ENCODE measurements around the gene CFAP54. TPM values are rescaled to one million over a fixed set of nuclear protein-coding genes. Genes with fewer than 3 reads are reported as not detected.

The CFAP54 gene
- polyA plus RNA-seq, 1 donor from 2014 or later, result 1.1 TPM

DNA sequence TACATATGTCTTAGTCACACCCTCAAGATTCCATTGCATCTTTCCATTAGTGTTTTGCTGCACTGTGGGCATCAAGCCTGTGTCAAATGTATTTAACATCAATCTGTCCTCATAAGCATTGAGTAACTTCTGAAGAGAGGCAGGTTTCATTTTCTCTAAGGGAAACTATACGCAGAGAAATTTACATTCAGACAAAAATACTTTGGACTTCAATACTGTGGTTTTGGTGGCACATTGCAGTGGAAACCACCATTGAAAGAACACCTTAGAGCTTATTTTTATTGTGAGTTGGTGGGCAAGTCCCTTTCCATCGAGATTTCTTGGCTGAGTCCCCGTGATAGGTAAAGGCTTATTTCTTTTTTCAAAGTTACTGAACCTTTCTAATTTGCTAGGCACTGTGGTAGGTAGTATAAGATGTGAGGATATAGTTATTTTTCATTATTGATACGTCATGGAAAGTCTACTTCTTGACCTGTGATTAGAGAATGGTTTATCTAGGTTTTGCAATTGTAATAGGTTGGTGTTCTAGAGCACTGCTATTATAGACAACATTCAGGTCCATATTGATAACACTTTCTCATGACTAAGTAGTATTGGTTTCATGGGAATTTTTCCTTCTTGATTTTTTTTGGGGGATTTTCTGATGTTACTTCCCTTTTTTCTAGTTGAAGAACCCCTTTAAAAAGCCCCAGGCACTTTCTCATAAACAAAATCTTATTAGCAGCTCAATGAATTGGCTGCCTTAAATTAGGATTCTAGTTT is 81.9 kb downstream of the CFAP54 start:
- Histone ChIP-seq H3K36me3 (ENCODE audit: insufficient read depth, low read length) (no peaks in the 10 kb centered on the region), H3K27me3 (ENCODE audit: insufficient read depth, low read depth, low read length) (no peaks in the 10 kb centered on the region), H3K9me2 (ENCODE audit: insufficient read depth, low read length) (no peaks in the 10 kb centered on the region), H3K79me2 (replicated peaks; ENCODE audit: insufficient read depth, low read length) (no peaks in the 10 kb centered on the region), H3K9ac (ENCODE audit: low read length) (no peak overlapping the region), H3F3A (ENCODE audit: insufficient read depth, low read length, poor library complexity, severe bottlenecking) (no peaks in the 10 kb centered on the region), H3K4me3 (ENCODE audit: low read length) (no peak overlapping the region), H3K27ac (ENCODE audit: low read length) (no peak overlapping the region), H4K20me1 (ENCODE audit: insufficient read depth) (no peaks in the 10 kb centered on the region), H3K9me3 (ENCODE audit: low read length) (no peaks in the 10 kb centered on the region), H3K4me2 (ENCODE audit: low read length) (no peak overlapping the region), H2AFZ (ENCODE audit: low read depth, low read length) (no peak overlapping the region)
- no peak for TF ChIP-seq CTCF (IDR thresholded peaks at IDR 0.05; ENCODE audit: poor library complexity, severe bottlenecking)
- TF ChIP-seq POLR2AphosphoS5 (IDR thresholded peaks at IDR 0.05), result no peak
- no peak for TF ChIP-seq TAF1 (IDR thresholded peaks at IDR 0.05; ENCODE audit: low read depth)
- no peak for TF ChIP-seq MXI1 (conservative IDR thresholded peaks at IDR 0.05; ENCODE audit: poor library complexity, severe bottlenecking)
- TF ChIP-seq REST (IDR thresholded peaks at IDR 0.05; ENCODE audit: borderline replicate concordance), result no peak
- TF ChIP-seq EP300 (conservative IDR thresholded peaks at IDR 0.05; ENCODE audit: poor library complexity, severe bottlenecking), result no peak

- Histone ChIP-seq H3K9ac (ENCODE audit: low read length) (no peak overlapping the region), H2AFZ (ENCODE audit: low read depth, low read length) (peak overlapping the region; percentile 54), H4K20me1 (ENCODE audit: insufficient read depth) (no peaks in the 10 kb centered on the region), H3K4me3 (ENCODE audit: low read length) (no peak overlapping the region), H3K27me3 (ENCODE audit: insufficient read depth, low read depth, low read length) (no peaks in the 10 kb centered on the region), H3K4me2 (ENCODE audit: low read length) (no peak overlapping the region), H3F3A (ENCODE audit: insufficient read depth, low read length, poor library complexity, severe bottlenecking) (no peaks in the 10 kb centered on the region), H3K9me3 (ENCODE audit: low read length) (no peaks in the 10 kb centered on the region), H3K9me2 (ENCODE audit: insufficient read depth, low read length) (no peaks in the 10 kb centered on the region), H3K27ac (ENCODE audit: low read length) (no peak overlapping the region), H3K79me2 (replicated peaks; ENCODE audit: insufficient read depth, low read length) (no peaks in the 10 kb centered on the region), H3K36me3 (ENCODE audit: insufficient read depth, low read length) (no peaks in the 10 kb centered on the region)
- TF ChIP-seq REST (IDR thresholded peaks at IDR 0.05; ENCODE audit: borderline replicate concordance), result no peak
- no peak for TF ChIP-seq TAF1 (IDR thresholded peaks at IDR 0.05; ENCODE audit: low read depth)
- peak; percentile 89 for TF ChIP-seq CTCF (IDR thresholded peaks at IDR 0.05; ENCODE audit: poor library complexity, severe bottlenecking)
- no peak for TF ChIP-seq EZH2 (IDR thresholded peaks at IDR 0.05; ENCODE audit: borderline replicate concordance, insufficient read depth, low read length, poor library complexity, severe bottlenecking)
- peak; percentile 95 for TF ChIP-seq SMC3 (conservative IDR thresholded peaks at IDR 0.05; ENCODE audit: poor library complexity)
- TF ChIP-seq RAD21 (conservative IDR thresholded peaks at IDR 0.05), result peak; percentile 95
- TF ChIP-seq MXI1 (conservative IDR thresholded peaks at IDR 0.05; ENCODE audit: poor library complexity, severe bottlenecking), result no peak
- no peak for TF ChIP-seq EP300 (conservative IDR thresholded peaks at IDR 0.05; ENCODE audit: poor library complexity, severe bottlenecking)
- no peak for TF ChIP-seq POLR2AphosphoS5 (IDR thresholded peaks at IDR 0.05)
These were observed 89.2 kb downstream of the CFAP54 start for GRCh38 chr12:96578526-96579125.

Data from neural cell (in vitro differentiated cells).